ENCODE data around the gene SMPDL3A.

GRCh38 chr6:122753688-122754056, 35.4 kb upstream of the SMPDL3A start:
- no peak for TF ChIP-seq CTCF (IDR thresholded peaks at IDR 0.05)
- no peak for TF ChIP-seq EP300 (IDR thresholded peaks at IDR 0.05)
